K562 (cell line): ENCODE data around the gene NUPR1. TPM values are rescaled to one million over a fixed set of nuclear protein-coding genes. Genes with fewer than 3 reads are reported as not detected.

Experiments used
- BDP1 ChIP-seq: IDR thresholded peaks from 3 replicates; pipeline ENCODE4 v1.6.1; 2011; ENCODE audit not compliant: insufficient read length, insufficient read depth
- CEBPG ChIP-seq, 3 experiments: fragments of 200-800 bp in 1 of 3; sonication (Bioruptor generic) in 1 of 3; sonication (generic) in 1 of 3; formaldehyde crosslinking in 1 of 3; IDR thresholded peaks in 2 of 3; conservative IDR thresholded peaks in 1 of 3; 2 replicates each; pipeline versions ENCODE4 v1.6.1 to v1.8.0; 2016 to 2022; ENCODE audit warnings: missing compliant biosample characterization in 2 of 3, missing genetic modification characterization in 2 of 3, mild to moderate bottlenecking in 1 of 3, missing genetic modification reagents in 1 of 3
- CHD2 ChIP-seq: IDR thresholded peaks from 2 replicates; pipeline ENCODE4 v1.6.1; 2011; ENCODE audit warnings: low read depth, low read length
- CREB3L1 ChIP-seq: fragments of 450-650 bp; IDR thresholded peaks from 2 replicates; pipeline ENCODE4 v1.6.1; 2014; ENCODE audit warnings: low read depth, mild to moderate bottlenecking, moderate library complexity, borderline replicate concordance
- CREM ChIP-seq: IDR thresholded peaks from 2 replicates; pipeline ENCODE4 v1.6.1; 2014; ENCODE audit warnings: antibody characterized with exemption, low read depth
- E2F4 ChIP-seq: sonication (generic); formaldehyde crosslinking; IDR thresholded peaks from 2 replicates; pipeline ENCODE4 v1.8.0; 2022; ENCODE audit warnings: mild to moderate bottlenecking, low read depth, missing genetic modification reagents
- EGR1 ChIP-seq: fragments of 450-650 bp; conservative IDR thresholded peaks from 2 replicates; pipeline ENCODE4 v1.6.1; 2017; ENCODE audit warnings: mild to moderate bottlenecking
- ETS2 ChIP-seq: IDR thresholded peaks from 2 replicates; pipeline ENCODE4 v1.6.1; 2016; ENCODE audit warnings: borderline replicate concordance, missing genetic modification characterization, mild to moderate bottlenecking, moderate library complexity, missing compliant biosample characterization; ENCODE audit not compliant: poor library complexity, severe bottlenecking
- EWSR1 ChIP-seq: fragments of 450-650 bp; IDR thresholded peaks from 2 replicates; pipeline ENCODE4 v1.6.1; 2018; ENCODE audit warnings: borderline replicate concordance, mild to moderate bottlenecking, low read depth, moderate library complexity; ENCODE audit not compliant: partially characterized antibody
- KLF16 ChIP-seq: IDR thresholded peaks from 2 replicates; pipeline ENCODE4 v1.6.1; 2016; ENCODE audit warnings: antibody characterized with exemption
- MYC ChIP-seq, 2 experiments: fragments of 250-450 bp in 1 of 2; sonication (Bioruptor Pico) in 1 of 2; IDR thresholded peaks; 2 replicates each; pipeline versions ENCODE4 v1.5.1 to v1.6.1; 2012 to 2021; ENCODE audit warnings: low read depth in 2 of 2, borderline replicate concordance in 1 of 2, improper control_type of control experiment in 1 of 2, low read length in 1 of 2, mild to moderate bottlenecking in 1 of 2, moderate library complexity in 1 of 2
- NCOA6 ChIP-seq: fragments of 450-650 bp; IDR thresholded peaks from 2 replicates; pipeline ENCODE4 v1.6.1; 2017; ENCODE audit warnings: mild to moderate bottlenecking
- NONO ChIP-seq, 2 experiments: fragments of 200-400 bp in 1 of 2; fragments of 450-650 bp in 1 of 2; formaldehyde crosslinking in 1 of 2; IDR thresholded peaks; 2 replicates each; pipeline ENCODE4 v1.6.1; 2017; ENCODE audit warnings: low read depth in 2 of 2, mild to moderate bottlenecking in 2 of 2, moderate library complexity in 2 of 2, low read length in 1 of 2
- PATZ1 ChIP-seq: fragments of 250-450 bp; sonication (Bioruptor Pico); IDR thresholded peaks from 2 replicates; pipeline ENCODE4 v1.5.0; 2020; ENCODE audit warnings: mild to moderate bottlenecking, borderline replicate concordance
- SIRT6 ChIP-seq: IDR thresholded peaks from one replicate; pipeline ENCODE4 v1.6.1; 2012; ENCODE audit warnings: low read depth, mild to moderate bottlenecking, control low read depth, inconsistent platforms, low read length, moderate library complexity
- SMARCB1 ChIP-seq: IDR thresholded peaks from 2 replicates; pipeline ENCODE4 v1.6.1; 2011; ENCODE audit warnings: improper control_type of control experiment, low read depth; ENCODE audit not compliant: insufficient read length
- TEAD2 ChIP-seq: fragments of 450-650 bp; IDR thresholded peaks from 2 replicates; pipeline ENCODE4 v1.6.1; 2016; ENCODE audit warnings: missing genetic modification characterization, control low read depth, missing compliant biosample characterization
- THRB ChIP-seq: fragments of 450-650 bp; formaldehyde crosslinking; conservative IDR thresholded peaks from 2 replicates; pipeline ENCODE4 v1.4.0; 2022; ENCODE audit warnings: mild to moderate bottlenecking, missing genetic modification characterization
- XRCC3 ChIP-seq: fragments of 450-650 bp; IDR thresholded peaks from 2 replicates; pipeline ENCODE4 v1.6.1; 2017; ENCODE audit warnings: mild to moderate bottlenecking, moderate library complexity
- ZNF212 ChIP-seq: fragments of 450-650 bp; formaldehyde crosslinking; IDR thresholded peaks from 2 replicates; pipeline ENCODE4 v1.4.0; 2020; ENCODE audit warnings: mild to moderate bottlenecking
- ZNF3 ChIP-seq: fragments of 250-450 bp; sonication (Bioruptor Pico); IDR thresholded peaks from 2 replicates; pipeline ENCODE4 v1.5.0; 2021; ENCODE audit warnings: mild to moderate bottlenecking, moderate library complexity
- ZNF551 ChIP-seq: fragments of 250-450 bp; sonication (Bioruptor Pico); IDR thresholded peaks from 2 replicates; pipeline ENCODE4 v1.5.0; 2021; ENCODE audit warnings: mild to moderate bottlenecking, moderate library complexity
- ZNF583 ChIP-seq: fragments of 250-450 bp; sonication (Bioruptor Pico); IDR thresholded peaks from 2 replicates; pipeline ENCODE4 v1.4.0; 2020
- polyA plus RNA-seq, 8 experiments: library from polyadenylated mRNA; depleted of rRNA in 4 of 8; stranded (reverse) in 5 of 8; unstranded in 3 of 8; fragments of >200 nt; fragmentation: Nextera tagmentation in 2 of 8; fragmentation: Illumina TruSeq in 1 of 8; extraction: Ambion mirVana in 2 of 8; extraction: Trizol in 1 of 8; gene quantifications; 2 replicates each; pipeline versions ENCODE4 v1.2.1 to v1.2.3, GENCODE V29; 2011 to 2014; ENCODE audit warnings: inconsistent platforms in 1 of 8, missing spikeins in 1 of 8
- total RNA-seq, 7 experiments: library from RNA; depleted of rRNA in 6 of 7; stranded (reverse); fragments of >200 nt in 6 of 7; fragmentation: Illumina TruSeq in 2 of 7; extraction: Trizol in 2 of 7; gene quantifications; 2 replicates each; pipeline versions ENCODE4 v1.2.1 to v1.2.3, GENCODE V29; 2011 to 2021; ENCODE audit warnings: low replicate concordance in 1 of 7

Gene NUPR1
- total and polyA plus RNA-seq, 9 of the 15 experiments (the other 6 are each of a cell fraction or from before 2014, with no cell fraction given): 0.07 to 1.5 (median 0.27) TPM

- no peak for TF ChIP-seq CEBPG (CRISPR knock-in tag; IDR thresholded peaks at IDR 0.05)
- TF ChIP-seq CEBPG (tag; conservative IDR thresholded peaks at IDR 0.05 in 1 of 2, IDR thresholded peaks at IDR 0.05 in 1 of 2): no peak
- no peak for TF ChIP-seq ZNF3
- TF ChIP-seq MYC (IDR thresholded peaks at IDR 0.05; ENCODE audit: low read depth, low read length): peak; percentile 95
- peak; percentile 59; the same call in 1 of the 2 replicates for TF ChIP-seq MYC (CRISPR knock-in tag; IDR thresholded peaks at IDR 0.05; ENCODE audit: borderline replicate concordance, low read depth)
- no peak for TF ChIP-seq PATZ1 (CRISPR knock-in tag)
- peak; percentile 41 for TF ChIP-seq EGR1
- TF ChIP-seq TEAD2 (tag): no peak
- no peak for TF ChIP-seq ZNF551 (CRISPR knock-in tag)
- no peak for TF ChIP-seq ETS2 (tag)
- no peak for TF ChIP-seq NONO (IDR thresholded peaks at IDR 0.05; ENCODE audit: low read depth in 2 of 2, low read length in 1 of 2)
- peak; percentile 77 for TF ChIP-seq CREM
- no peak for TF ChIP-seq SIRT6
- TF ChIP-seq CREB3L1: no peak
- no peak for TF ChIP-seq NCOA6
- no peak for TF ChIP-seq E2F4 (CRISPR knock-in tag)
- no peak for TF ChIP-seq EWSR1
- TF ChIP-seq THRB (CRISPR knock-in tag): no peak
- 0 out of 2 replicates have a peak, but pooled peaks have one; percentile 17 for TF ChIP-seq CHD2
- no peak for TF ChIP-seq BDP1
- no peak for TF ChIP-seq ZNF212 (CRISPR knock-in tag)
- TF ChIP-seq ZNF583: no peak
- TF ChIP-seq KLF16: no peak
- TF ChIP-seq SMARCB1: no peak
- no peak for TF ChIP-seq XRCC3
Measured at GRCh38 chr16:28491970-28492474, 46.8 kb downstream of the NUPR1 start, which contains the start of gene CLN3 (continued).
